Subcutaneous abdominal adipose tissue (tissue), 5 donors: ENCODE results near the gene MEI1.

Experiments
- H3K27ac ChIP-seq: one replicate; pipeline ENCODE4 v1.7.0; 2013; ENCODE audit warnings: low read depth, mild to moderate bottlenecking, inconsistent platforms, low read length, moderate library complexity
- H3K27me3 ChIP-seq, 5 donors: one replicate each; pipeline ENCODE4 v1.7.0; 2013; ENCODE audit warnings: low read length in 5 of 5, inconsistent platforms in 1 of 5; ENCODE audit not compliant: control insufficient read depth in 5 of 5, insufficient read depth in 4 of 5
- H3K36me3 ChIP-seq, 5 donors: one replicate each; pipeline ENCODE4 v1.7.0; 2013; ENCODE audit warnings: low read length in 5 of 5; ENCODE audit not compliant: control insufficient read depth in 5 of 5, insufficient read depth in 5 of 5
- H3K4me1 ChIP-seq, 5 donors: one replicate each; pipeline ENCODE4 v1.7.0; 2013; ENCODE audit warnings: low read length in 5 of 5, mild to moderate bottlenecking in 3 of 5, moderate library complexity in 1 of 5; ENCODE audit not compliant: control insufficient read depth in 5 of 5, insufficient read depth in 5 of 5
- H3K4me3 ChIP-seq, 5 donors: one replicate each; pipeline ENCODE4 v1.7.0; 2013; ENCODE audit warnings: low read length in 5 of 5, low read depth in 1 of 5
- H3K9ac ChIP-seq, 5 donors: one replicate each; pipeline ENCODE4 v1.7.0; 2013; ENCODE audit warnings: low read length in 5 of 5, mild to moderate bottlenecking in 4 of 5, moderate library complexity in 3 of 5
- H3K9me3 ChIP-seq, 5 donors: one replicate each; pipeline ENCODE4 v1.7.0; 2013; ENCODE audit warnings: low read length in 5 of 5; ENCODE audit not compliant: control insufficient read depth in 5 of 5
- donor health status: healthy.
- donor health status: healthy.
- donor health status: healthy.
- donor health status: healthy.
- donor health status: healthy.

Gene MEI1, protein sequence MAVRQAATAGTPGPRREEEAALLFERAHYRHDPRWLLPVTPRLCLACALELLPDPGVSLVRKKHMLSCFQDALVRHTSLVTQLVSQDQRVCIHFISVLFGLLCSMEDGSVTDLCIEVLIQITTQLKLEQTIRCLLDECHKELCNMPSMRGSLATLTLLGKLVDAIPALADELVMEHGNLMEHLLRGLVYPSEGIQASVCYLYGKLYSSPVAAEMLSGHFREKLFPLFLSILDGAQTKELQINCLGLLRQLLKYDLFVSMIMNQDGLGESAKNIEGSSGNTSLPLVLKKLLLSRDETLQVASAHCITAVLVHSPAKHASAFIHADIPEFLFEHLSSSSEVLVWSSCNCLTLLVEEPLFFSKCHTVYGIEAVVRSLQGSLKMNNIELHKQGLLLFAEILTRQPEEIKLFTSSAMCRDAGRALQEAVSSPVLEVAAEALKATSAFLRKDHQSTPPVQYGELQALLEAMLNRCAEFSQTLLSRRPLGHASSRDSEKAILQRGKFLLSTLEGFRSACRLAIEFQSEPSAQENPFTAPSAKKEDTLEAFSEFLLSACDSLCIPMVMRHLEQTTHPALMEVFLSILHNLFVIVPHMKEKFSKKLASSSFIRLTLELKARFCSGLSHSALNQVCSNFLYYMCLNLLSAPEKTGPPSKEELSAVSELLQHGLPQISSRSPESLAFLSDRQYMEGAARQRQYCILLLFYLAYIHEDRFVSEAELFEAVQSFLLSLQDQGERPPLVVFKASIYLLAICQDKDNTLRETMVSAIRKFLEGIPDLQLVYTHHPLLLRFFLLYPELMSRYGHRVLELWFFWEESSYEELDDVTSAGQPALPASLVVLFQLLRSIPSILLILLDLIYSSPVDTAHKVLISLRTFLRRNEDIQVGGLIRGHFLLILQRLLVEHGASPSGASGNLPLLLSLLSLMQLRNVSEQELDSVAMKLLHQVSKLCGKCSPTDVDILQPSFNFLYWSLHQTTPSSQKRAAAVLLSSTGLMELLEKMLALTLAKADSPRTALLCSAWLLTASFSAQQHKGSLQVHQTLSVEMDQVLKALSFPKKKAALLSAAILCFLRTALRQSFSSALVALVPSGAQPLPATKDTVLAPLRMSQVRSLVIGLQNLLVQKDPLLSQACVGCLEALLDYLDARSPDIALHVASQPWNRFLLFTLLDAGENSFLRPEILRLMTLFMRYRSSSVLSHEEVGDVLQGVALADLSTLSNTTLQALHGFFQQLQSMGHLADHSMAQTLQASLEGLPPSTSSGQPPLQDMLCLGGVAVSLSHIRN

DNA sequence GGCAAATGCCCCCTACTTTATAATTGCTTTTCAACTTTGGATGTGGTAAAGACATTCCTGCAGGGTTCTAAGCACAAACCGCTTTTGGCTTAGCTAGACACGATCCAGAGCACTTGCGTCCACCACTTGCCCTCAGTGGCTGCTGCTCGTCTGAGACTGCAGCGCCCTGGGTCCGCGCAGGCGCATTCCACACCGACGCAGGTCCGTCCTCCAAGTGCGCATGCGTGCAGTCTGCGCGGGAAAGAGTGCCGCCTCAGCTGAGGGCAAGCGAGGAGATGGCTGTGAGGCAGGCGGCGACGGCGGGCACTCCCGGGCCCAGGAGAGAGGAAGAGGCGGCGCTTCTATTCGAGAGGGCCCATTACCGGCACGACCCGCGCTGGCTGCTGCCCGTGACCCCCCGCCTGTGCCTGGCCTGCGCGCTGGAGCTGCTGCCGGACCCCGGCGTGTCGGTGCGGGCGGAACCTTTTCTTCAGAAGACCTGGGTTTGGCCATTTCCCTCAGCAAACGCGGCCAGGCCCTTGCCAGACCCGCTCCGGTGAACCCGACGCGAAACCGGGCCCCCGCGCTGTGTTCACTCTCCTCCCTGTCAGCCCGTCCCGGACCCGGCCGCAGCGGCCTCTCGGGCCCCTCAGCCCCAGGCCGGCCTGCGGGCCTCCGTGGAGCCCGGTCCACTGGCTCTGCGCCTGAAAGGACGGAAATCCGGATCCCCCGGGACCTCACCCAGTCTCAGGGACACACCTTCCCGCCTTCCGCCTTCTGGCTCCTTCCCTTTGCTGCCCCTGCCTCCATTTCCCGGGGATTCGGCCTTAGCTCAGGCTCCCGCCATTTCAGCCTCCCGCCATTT lies at the start of gene MEI1:
Gene MEI1, plus strand, starts transcription at position 240 of the 844 bp plus-strand sequence. Its CDS starts 36 bp downstream, at position 276.
- Histone ChIP-seq H3K9me3 (no peaks in the 10 kb centered on the region), H3K36me3 (peaks cover 0 to under 1% (median 0%) of the 10 kb centered on the region in 5 donors), H3K4me1 (peaks cover 0 to 21% (median 18%) of the 10 kb centered on the region in 5 donors), H3K27ac (no peak within 1 kb of the TSS), H3K4me3 (peak within 1 kb of the TSS in 4 of 5 donors; percentile 13 to 34 (median 26)), H3K27me3 (no peaks in the 10 kb centered on the region), H3K9ac (peak within 1 kb of the TSS in 1 of 5 donors; percentile 53)

DNA sequence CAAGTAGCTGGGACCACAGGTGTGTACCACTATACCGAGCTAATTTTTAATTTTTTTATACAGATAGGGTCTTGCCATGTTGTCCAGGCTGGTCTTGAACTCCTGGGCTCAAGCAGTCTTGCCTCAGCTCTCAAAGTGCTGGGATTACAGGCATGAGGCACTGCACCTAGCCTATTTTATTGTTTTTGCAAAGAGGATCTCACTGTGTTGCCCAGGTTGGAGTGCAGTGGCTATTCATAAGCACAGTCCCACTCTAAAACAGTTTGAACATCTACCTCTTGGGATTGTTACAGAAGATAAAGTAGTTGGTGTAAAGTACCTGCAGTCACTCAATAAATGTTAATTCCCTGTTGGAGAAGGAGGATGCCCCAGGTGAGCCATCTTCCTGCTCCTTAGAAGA lies 49.1 kb upstream of the MEI1 start:
- Histone ChIP-seq H3K4me1 (peaks cover 0 to 1% (median 0%) of the 10 kb centered on the region in 5 donors), H3K27ac (no peak overlapping the region), H3K27me3 (no peaks in the 10 kb centered on the region), H3K9me3 (no peaks in the 10 kb centered on the region), H3K36me3 (peaks cover 38 to 96% (median 80%) of the 10 kb centered on the region in 5 donors), H3K9ac (no peak overlapping the region), H3K4me3 (no peak overlapping the region)

DNA sequence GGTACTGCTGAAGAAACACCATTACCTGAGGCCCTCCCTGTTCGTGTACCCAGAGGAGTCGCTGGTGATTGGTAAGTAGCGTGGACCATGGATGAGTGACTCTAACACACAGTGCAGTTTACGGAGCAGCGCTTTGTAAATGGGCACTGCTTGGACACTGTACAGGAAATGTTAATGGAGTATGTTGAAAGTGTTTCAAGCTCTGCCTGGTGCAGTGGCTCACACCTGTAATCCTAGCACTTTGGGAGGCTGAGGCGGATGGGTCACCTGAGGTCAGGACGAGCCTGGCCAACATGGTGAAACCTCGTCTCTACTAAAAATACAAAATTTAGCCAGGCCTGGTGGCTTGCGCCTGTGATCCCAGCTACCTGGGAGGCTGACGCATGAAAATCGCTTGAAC lies 48.5 kb upstream of the MEI1 start:
- peaks cover 38 to 95% (median 78%) of the 10 kb centered on the region in 5 donors for H3K36me3 ChIP-seq
- H3K27me3 ChIP-seq, result no peaks in the 10 kb centered on the region
- no peak overlapping the region for H3K9ac ChIP-seq
- peaks cover 0 to 1% (median 0%) of the 10 kb centered on the region in 5 donors for H3K4me1 ChIP-seq
- no peak overlapping the region for H3K4me3 ChIP-seq
- no peak overlapping the region for H3K27ac ChIP-seq
- no peaks in the 10 kb centered on the region for H3K9me3 ChIP-seq

DNA sequence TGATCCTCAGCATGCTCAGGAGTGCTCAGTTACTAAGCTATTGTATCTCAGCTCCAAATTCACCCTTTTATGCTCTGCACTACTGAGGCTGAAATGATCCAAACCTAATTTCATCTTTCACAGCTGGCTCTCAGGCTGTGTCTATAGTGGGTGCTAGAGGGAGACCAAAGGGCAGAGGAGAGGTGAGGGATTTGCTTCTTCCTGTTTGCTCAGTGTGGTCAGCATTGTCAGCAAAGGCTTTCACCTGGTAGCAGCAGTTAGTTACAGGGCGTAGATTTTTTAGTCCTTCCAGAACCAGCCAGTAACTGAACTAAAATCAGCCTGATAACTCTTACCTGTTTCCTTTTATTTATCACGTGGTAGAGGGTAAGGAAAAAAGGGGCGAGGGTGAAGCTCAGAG lies 45.0 kb upstream of the MEI1 start:
- Histone ChIP-seq H3K4me1 (no peaks in the 10 kb centered on the region), H3K27me3 (no peaks in the 10 kb centered on the region), H3K36me3 (peaks cover 28 to 95% (median 88%) of the 10 kb centered on the region in 5 donors), H3K27ac (no peak overlapping the region), H3K9me3 (no peaks in the 10 kb centered on the region), H3K9ac (no peak overlapping the region), H3K4me3 (no peak overlapping the region)

DNA sequence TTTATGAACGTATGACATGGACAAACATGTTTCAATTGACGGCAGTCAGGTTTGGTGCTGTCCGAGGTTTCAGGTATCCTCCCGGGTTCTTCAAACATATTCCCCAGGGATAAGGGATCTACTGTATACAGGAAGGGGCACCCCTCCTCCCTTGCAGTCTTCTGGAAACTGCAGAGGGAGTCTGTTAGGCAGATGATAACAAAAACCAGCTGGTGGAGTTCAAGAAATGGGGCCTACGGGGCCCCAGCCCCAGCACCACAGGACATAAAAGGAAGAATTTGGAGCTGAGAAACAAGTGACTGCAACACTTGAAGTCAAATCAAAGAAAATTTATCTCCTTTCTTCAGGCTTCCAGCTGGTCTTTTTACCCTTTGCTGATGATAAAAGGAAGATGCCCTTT lies 42.7 kb upstream of the MEI1 start:
- Histone ChIP-seq H3K27ac (no peak overlapping the region), H3K4me1 (no peaks in the 10 kb centered on the region), H3K27me3 (no peaks in the 10 kb centered on the region), H3K4me3 (no peak overlapping the region), H3K9me3 (no peaks in the 10 kb centered on the region), H3K9ac (no peak overlapping the region), H3K36me3 (peaks cover 32 to 98% (median 92%) of the 10 kb centered on the region in 5 donors)

DNA sequence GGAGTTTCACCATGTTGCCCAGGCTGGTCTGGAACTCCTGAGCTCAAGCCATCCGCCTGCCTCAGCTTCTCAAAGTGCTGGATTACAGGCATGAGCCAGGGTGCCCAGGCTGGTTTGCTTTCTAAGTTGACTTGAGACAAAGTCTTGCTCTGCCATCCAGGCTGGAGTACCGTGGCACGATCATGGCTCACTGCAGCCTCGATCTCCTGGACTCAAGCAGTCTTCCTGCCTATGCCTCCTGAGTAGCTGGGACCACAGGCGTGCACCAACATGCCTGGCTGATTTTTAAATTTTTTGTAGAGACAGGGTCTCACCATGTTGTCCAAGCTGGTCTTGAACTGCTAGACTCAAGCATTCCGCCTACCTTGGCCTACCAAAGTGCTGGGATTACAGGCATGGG lies 41.6 kb upstream of the MEI1 start:
- Histone ChIP-seq H3K9me3 (no peaks in the 10 kb centered on the region), H3K36me3 (peaks cover 37 to 98% (median 91%) of the 10 kb centered on the region in 5 donors), H3K27ac (no peak overlapping the region), H3K4me1 (no peaks in the 10 kb centered on the region), H3K9ac (no peak overlapping the region), H3K27me3 (no peaks in the 10 kb centered on the region), H3K4me3 (no peak overlapping the region)

DNA sequence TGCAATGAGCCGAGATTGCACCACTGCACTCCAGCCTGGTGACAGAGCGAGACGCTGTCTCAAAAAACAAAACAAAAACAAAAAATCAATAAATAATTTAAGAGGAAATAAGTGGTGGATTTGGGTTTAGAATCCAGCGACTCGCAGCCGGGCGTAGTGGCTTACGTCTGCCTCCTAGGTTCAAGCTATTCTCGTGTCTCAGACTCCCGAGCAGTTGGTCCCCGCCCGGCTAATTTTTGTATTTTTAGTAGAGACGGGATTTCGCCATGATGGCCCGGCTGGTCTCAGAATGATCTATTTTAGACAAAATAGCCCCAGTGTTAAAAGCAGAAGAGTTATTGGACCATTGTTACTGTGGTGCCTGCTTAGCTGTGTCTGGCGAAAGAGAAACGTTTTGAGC lies 40.4 kb upstream of the MEI1 start:
- Histone ChIP-seq H3K27me3 (no peaks in the 10 kb centered on the region), H3K36me3 (peaks cover 38 to 98% (median 90%) of the 10 kb centered on the region in 5 donors), H3K4me3 (no peak overlapping the region), H3K4me1 (no peaks in the 10 kb centered on the region), H3K9ac (no peak overlapping the region), H3K9me3 (no peaks in the 10 kb centered on the region), H3K27ac (no peak overlapping the region)

DNA sequence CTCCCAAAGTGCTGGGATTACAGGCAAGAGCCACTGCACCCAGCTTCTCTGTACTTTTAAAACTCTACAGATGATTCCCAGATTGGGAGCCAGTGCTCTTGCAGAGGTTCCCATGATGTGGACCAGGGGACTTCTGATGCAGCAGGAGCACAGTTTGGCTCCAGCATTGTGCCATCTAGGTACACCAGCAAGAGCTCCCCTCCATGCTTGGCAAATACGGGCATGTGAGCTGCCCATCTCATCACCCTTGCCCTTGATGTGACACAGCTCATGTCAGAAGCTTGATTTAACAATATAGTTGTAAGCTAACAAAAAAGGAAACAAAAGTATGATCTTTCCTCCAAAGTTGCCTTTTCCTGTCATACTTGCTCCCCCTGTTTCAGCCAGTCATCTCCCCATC lies 39.4 kb upstream of the MEI1 start:
- Histone ChIP-seq H3K27ac (no peak overlapping the region), H3K9me3 (no peaks in the 10 kb centered on the region), H3K9ac (no peak overlapping the region), H3K36me3 (peaks cover 38 to 98% (median 89%) of the 10 kb centered on the region in 5 donors), H3K4me1 (no peaks in the 10 kb centered on the region), H3K4me3 (no peak overlapping the region), H3K27me3 (no peaks in the 10 kb centered on the region)

DNA sequence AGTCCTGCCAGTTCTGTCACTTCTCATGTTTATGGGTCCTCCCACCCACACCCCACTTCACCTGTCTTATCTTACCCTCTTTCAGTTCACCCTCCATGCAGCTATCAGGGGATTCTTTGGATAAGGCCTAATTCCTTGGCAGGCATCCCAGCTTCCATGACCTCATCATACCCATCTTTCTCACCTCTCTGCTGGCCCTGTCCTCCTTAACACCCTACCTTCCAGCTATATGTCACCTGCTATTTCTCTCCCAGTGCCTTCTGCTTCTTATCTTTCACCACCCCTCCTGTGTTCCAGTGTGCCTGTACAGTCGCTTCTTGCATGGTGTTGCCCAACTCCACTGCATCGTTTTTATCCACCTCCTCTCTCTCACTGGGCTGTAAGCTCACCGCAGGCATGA lies 38.9 kb upstream of the MEI1 start:
- Histone ChIP-seq H3K4me3 (no peak overlapping the region), H3K27me3 (no peaks in the 10 kb centered on the region), H3K27ac (no peak overlapping the region), H3K9me3 (no peaks in the 10 kb centered on the region), H3K36me3 (peaks cover 35 to 97% (median 90%) of the 10 kb centered on the region in 5 donors), H3K9ac (no peak overlapping the region), H3K4me1 (no peaks in the 10 kb centered on the region)
